ENCODE measurements around the gene B4GAT1.

B4GAT1 gene

DNA sequence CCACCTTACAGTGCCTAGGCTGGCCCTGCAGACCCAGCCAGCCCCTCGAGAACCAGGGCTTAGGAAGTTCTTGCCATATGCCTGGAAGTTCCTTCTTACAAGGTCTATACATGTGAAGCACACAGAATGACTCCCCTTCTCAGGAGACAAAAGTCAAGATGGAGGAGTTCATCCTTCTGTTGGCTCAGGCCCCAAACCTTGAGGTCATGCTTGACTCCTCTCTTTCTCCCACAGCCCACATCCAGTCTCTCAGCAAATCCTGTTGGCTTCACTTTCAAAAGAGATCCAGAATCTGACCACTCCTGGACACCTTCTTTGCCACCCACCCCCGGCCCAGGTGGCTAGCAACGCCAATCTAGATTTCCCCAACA lies 28.8 kb downstream of the B4GAT1 start:
- Histone ChIP-seq H3K79me2 (ENCODE audit: insufficient read depth, low read depth) (no peaks in the 10 kb centered on the region), H3K4me2 (no peak overlapping the region), H3K4me1 (ENCODE audit: low read depth, poor library complexity, severe bottlenecking) (peaks cover 4% of the 10 kb centered on the region), H3K4me3 (IDR thresholded peaks at IDR 0.05; ENCODE audit: insufficient read depth, low read depth, low read length) (no peak overlapping the region), H4K20me1 (ENCODE audit: insufficient read depth) (no peaks in the 10 kb centered on the region), H2AFZ (ENCODE audit: low read depth) (no peak overlapping the region), H3K27ac (no peak overlapping the region), H3K9ac (no peak overlapping the region), H3K36me3 (ENCODE audit: insufficient read depth) (no peaks in the 10 kb centered on the region), H3K27me3 (ENCODE audit: insufficient read depth, low read depth) (peaks cover 2% of the 10 kb centered on the region; the same call in 1 of the 2 replicates)
- TF ChIP-seq, protein P1, sequence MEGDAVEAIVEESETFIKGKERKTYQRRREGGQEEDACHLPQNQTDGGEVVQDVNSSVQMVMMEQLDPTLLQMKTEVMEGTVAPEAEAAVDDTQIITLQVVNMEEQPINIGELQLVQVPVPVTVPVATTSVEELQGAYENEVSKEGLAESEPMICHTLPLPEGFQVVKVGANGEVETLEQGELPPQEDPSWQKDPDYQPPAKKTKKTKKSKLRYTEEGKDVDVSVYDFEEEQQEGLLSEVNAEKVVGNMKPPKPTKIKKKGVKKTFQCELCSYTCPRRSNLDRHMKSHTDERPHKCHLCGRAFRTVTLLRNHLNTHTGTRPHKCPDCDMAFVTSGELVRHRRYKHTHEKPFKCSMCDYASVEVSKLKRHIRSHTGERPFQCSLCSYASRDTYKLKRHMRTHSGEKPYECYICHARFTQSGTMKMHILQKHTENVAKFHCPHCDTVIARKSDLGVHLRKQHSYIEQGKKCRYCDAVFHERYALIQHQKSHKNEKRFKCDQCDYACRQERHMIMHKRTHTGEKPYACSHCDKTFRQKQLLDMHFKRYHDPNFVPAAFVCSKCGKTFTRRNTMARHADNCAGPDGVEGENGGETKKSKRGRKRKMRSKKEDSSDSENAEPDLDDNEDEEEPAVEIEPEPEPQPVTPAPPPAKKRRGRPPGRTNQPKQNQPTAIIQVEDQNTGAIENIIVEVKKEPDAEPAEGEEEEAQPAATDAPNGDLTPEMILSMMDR (conservative IDR thresholded peaks at IDR 0.05; ENCODE audit: low read depth, low read length): no peak

DNA sequence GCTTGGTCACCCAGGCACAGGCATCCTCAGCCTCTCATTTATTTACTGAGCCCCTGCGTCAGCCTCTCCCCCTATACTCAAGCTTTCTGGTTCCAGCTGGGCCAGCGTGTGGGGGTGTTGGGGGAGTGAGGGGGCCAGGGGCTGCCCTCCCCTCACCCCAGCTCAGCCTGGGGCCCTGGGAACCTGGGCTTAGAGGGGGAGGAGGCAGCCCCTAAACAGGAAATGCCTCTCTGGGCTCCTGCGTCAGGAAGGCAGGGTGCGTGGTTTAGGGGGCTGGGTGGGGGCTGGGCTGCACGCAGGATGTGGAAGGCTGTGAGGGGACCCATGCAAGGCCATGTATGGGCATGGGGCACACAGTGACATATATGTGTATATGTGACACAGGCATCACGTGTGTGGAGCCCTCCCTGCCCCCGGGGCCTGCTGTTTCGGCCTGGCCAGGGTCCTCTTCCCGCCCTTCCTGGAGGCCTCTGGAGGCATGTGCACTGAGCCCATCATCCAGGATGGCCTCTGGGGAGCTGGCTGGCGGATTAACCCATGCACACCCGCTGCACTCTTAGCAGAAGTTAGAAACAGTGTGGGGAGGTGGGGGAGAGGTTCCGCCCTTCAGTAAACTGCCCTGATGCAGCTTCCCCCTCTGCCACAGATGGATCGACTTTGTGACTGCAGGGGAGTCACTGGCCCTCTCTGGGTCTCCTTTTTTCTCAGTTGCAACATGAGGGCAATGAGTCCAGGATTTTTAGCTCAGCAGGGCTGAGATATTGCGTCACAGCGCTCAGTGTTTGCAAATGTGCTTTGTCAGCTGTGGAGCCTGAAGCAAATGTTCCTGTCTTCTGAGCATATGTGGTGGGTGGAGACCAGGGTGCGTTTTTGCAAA lies 29.5 kb downstream of the B4GAT1 start:
- no peak overlapping the region for H3K4me2 ChIP-seq
- H3K9ac ChIP-seq: no peak overlapping the region
- H4K20me1 ChIP-seq (ENCODE audit: insufficient read depth): no peaks in the 10 kb centered on the region
- H3K4me3 ChIP-seq (IDR thresholded peaks at IDR 0.05; ENCODE audit: insufficient read depth, low read depth, low read length): no peak overlapping the region
- no peak overlapping the region for H2AFZ ChIP-seq (ENCODE audit: low read depth)
- TF ChIP-seq, protein P1 (conservative IDR thresholded peaks at IDR 0.05; ENCODE audit: low read depth, low read length): no peak
- peaks cover 2% of the 10 kb centered on the region; the same call in 1 of the 2 replicates for H3K27me3 ChIP-seq (ENCODE audit: insufficient read depth, low read depth)
- H3K27ac ChIP-seq: no peak overlapping the region
- H3K36me3 ChIP-seq (ENCODE audit: insufficient read depth): no peaks in the 10 kb centered on the region
- H3K79me2 ChIP-seq (ENCODE audit: insufficient read depth, low read depth): no peaks in the 10 kb centered on the region
- peaks cover 4% of the 10 kb centered on the region for H3K4me1 ChIP-seq (ENCODE audit: low read depth, poor library complexity, severe bottlenecking)

DNA sequence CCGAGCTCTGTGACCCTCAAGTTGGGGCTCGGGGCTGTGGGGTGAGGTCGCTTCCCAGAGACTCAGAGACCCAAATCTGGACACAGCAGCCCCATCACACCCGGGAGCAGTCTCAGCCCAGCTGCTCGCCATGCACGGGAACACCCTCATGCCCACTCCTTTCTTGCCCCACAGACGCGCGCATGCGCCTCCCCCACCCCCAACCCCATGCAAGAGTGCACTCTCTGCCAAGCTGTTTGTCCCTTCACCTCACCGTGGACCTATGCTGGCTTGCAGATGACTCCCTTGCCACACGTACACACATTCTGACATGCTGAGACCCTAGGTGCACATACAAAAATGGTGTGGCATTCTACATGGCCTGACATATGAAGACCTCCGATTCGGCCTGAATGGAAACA lies 30.1 kb downstream of the B4GAT1 start:
- Histone ChIP-seq H2AFZ (ENCODE audit: low read depth) (no peak overlapping the region), H3K27me3 (ENCODE audit: insufficient read depth, low read depth) (peaks cover 2% of the 10 kb centered on the region; the same call in 1 of the 2 replicates), H3K4me1 (ENCODE audit: low read depth, poor library complexity, severe bottlenecking) (peaks cover 4% of the 10 kb centered on the region), H4K20me1 (ENCODE audit: insufficient read depth) (no peaks in the 10 kb centered on the region), H3K4me3 (IDR thresholded peaks at IDR 0.05; ENCODE audit: insufficient read depth, low read depth, low read length) (no peak overlapping the region), H3K9ac (no peak overlapping the region), H3K27ac (no peak overlapping the region), H3K36me3 (ENCODE audit: insufficient read depth) (no peaks in the 10 kb centered on the region), H3K4me2 (no peak overlapping the region), H3K79me2 (ENCODE audit: insufficient read depth, low read depth) (no peaks in the 10 kb centered on the region)
- TF ChIP-seq, protein P1 (conservative IDR thresholded peaks at IDR 0.05; ENCODE audit: low read depth, low read length): no peak

DNA sequence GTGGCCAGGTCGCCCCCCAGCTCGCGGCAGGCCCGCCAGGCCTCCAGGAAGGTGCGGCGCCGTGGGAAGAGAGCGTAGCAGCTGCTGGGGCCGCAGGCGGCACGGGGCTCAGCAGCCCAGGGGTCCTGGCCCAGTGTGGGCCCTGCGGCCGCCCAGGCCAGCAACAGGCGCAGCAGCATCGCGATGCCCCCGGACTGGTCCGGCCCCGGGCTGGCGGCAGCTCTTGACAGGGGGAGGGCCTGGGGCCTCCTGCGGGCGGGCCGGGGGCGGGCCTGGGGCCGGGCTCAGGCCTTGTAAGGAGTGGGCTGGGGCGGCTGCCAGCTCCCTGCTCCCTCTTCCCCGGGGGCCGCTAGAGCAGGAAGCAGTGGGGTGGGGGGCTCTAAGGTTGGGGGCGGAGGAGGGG lies 30.6 kb downstream of the B4GAT1 start, which contains the start of gene CD248:
Gene CD248, minus strand, starts transcription at position 196 of the 403 bp plus-strand sequence. Its CDS starts 17 bp downstream, at position 179.
- Histone ChIP-seq H3K9ac (no peak within 1 kb of the TSS), H3K36me3 (ENCODE audit: insufficient read depth) (no peaks in the 10 kb centered on the region), H3K4me1 (ENCODE audit: low read depth, poor library complexity, severe bottlenecking) (peaks cover 4% of the 10 kb centered on the region), H3K4me3 (IDR thresholded peaks at IDR 0.05; ENCODE audit: insufficient read depth, low read depth, low read length) (no peak within 1 kb of the TSS), H3K4me2 (no peak within 1 kb of the TSS), H3K27me3 (ENCODE audit: insufficient read depth, low read depth) (peaks cover 2% of the 10 kb centered on the region; the same call in 1 of the 2 replicates), H3K27ac (no peak within 1 kb of the TSS), H3K79me2 (ENCODE audit: insufficient read depth, low read depth) (no peaks in the 10 kb centered on the region), H2AFZ (ENCODE audit: low read depth) (no peak within 1 kb of the TSS), H4K20me1 (ENCODE audit: insufficient read depth) (no peaks in the 10 kb centered on the region)
- TF ChIP-seq, protein P1 (conservative IDR thresholded peaks at IDR 0.05; ENCODE audit: low read depth, low read length): no peak
